ENCODE data around the gene BARD1. TPM values are rescaled to one million over a fixed set of nuclear protein-coding genes. Genes with fewer than 3 reads are reported as not detected.

The BARD1 gene
- total RNA-seq, 1 donor from 2014 or later = 11.3 TPM

- Histone ChIP-seq H3K27ac (no peak overlapping the region), H3K27me3 (no peaks in the 10 kb centered on the region), H3K4me3 (no peak overlapping the region), H3K9me3 (no peaks in the 10 kb centered on the region), H3K4me1 (no peaks in the 10 kb centered on the region), H3K36me3 (no peaks in the 10 kb centered on the region)
- intact Hi-C loops (cut with DNase I) = no loop called here
- no peak for TF ChIP-seq CTCF (IDR thresholded peaks at IDR 0.05)
- no peak for DNase-seq
- ATAC-seq = no peak
These were observed 28.0 kb upstream of the BARD1 start for GRCh38 chr2:214837466-214837865.

GRCh38 chr2:214836568-214836967, 27.1 kb upstream of the BARD1 start:
- H3K36me3 ChIP-seq = no peaks in the 10 kb centered on the region
- no peak for TF ChIP-seq CTCF (IDR thresholded peaks at IDR 0.05)
- H3K9me3 ChIP-seq = no peaks in the 10 kb centered on the region
- ATAC-seq (no peak), DNase-seq (no peak)
- no peak overlapping the region for H3K27ac ChIP-seq
- intact Hi-C loops (cut with DNase I) = no loop called here
- no peaks in the 10 kb centered on the region for H3K4me1 ChIP-seq
- no peaks in the 10 kb centered on the region for H3K27me3 ChIP-seq
- H3K4me3 ChIP-seq = no peak overlapping the region

GRCh38 chr2:214830794-214831346, 21.4 kb upstream of the BARD1 start:
- Histone ChIP-seq H3K9me3 (no peaks in the 10 kb centered on the region), H3K4me1 (no peaks in the 10 kb centered on the region), H3K27ac (no peak overlapping the region), H3K4me3 (no peak overlapping the region), H3K36me3 (no peaks in the 10 kb centered on the region), H3K27me3 (no peaks in the 10 kb centered on the region)
- ATAC-seq = peak; percentile 61
- no peak for DNase-seq
- intact Hi-C loops (cut with DNase I) = no loop called here
- TF ChIP-seq CTCF (IDR thresholded peaks at IDR 0.05) = peak; percentile 51

- intact Hi-C loops (cut with DNase I) = no loop called here
- Histone ChIP-seq H3K4me3 (no peak overlapping the region), H3K27ac (no peak overlapping the region), H3K4me1 (no peaks in the 10 kb centered on the region), H3K9me3 (no peaks in the 10 kb centered on the region), H3K36me3 (no peaks in the 10 kb centered on the region), H3K27me3 (no peaks in the 10 kb centered on the region)
- DNase-seq (no peak), ATAC-seq (no peak)
- no peak for TF ChIP-seq CTCF (IDR thresholded peaks at IDR 0.05)
These were observed 6.6 kb upstream of the BARD1 start for GRCh38 chr2:214816008-214816533.

- no peaks in the 10 kb centered on the region for H3K9me3 ChIP-seq
- no peak for TF ChIP-seq CTCF (IDR thresholded peaks at IDR 0.05)
- no peaks in the 10 kb centered on the region for H3K36me3 ChIP-seq
- no peaks in the 10 kb centered on the region for H3K4me1 ChIP-seq
- H3K27me3 ChIP-seq = no peaks in the 10 kb centered on the region
- peak overlapping the region; percentile 79 for H3K27ac ChIP-seq
- ATAC-seq (no peak), DNase-seq (no peak)
- intact Hi-C loops (cut with DNase I) = no loop called here
- peak overlapping the region; percentile 80 for H3K4me3 ChIP-seq
These were observed 1.2 kb upstream of the BARD1 start for GRCh38 chr2:214810671-214811070.

Data from upper lobe of right lung (tissue), 1 donor.